HG03439 (cell line): Measurements from ENCODE around the gene ANG.
"Not testable (repeated sequence)": the region's sequence is repeated elsewhere in the genome, so short reads cannot be mapped to it uniquely, and the experiment has no call there.

Experiments
- ATAC-seq: cut with Tn5 transposase; IDR thresholded peaks from one replicate; pipeline ENCODE4 v1.9.1; 2021; ENCODE audit warnings: mild to moderate bottlenecking, moderate library complexity; ENCODE audit not compliant: unreplicated experiment

Gene ANG

DNA sequence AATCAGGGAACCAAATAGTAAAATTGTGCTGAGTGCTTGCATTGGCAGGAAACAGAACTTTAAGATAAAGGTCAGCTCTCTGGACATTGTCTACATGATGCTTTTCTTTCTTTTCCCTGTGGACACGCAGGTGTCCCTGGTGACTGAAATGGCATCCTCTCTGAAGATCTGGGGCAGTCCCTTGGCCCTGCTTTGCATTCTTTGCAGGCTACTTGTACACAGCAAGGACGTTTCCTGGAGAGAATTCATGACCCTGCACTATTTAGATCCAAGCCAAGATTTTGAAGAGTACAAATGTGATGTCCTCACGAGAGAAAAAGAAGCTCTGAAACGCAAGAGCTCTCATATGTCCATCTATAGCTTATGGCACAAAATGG, 45.9 kb downstream of the ANG start:
- ATAC-seq, result no peak

DNA sequence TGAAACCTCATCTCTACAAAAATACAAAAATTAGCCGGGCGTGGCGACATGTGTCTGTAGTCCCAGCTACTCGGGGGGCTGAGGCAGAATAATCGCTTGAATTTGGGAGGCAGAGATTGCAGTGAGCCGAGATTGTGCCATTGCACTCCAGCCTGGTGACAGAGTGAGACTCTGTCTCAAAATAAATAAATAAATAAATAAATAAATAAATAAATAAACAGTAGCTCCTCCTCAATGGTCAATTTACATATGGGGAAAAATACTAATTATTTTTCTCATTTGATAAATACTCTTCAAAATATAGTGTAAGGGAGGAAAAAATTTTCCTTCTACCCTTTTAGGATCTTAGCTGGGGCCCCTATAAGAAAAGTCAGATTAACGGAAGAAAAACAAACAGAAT, 49.7 kb downstream of the ANG start:
- ATAC-seq, result not testable (repeated sequence)

DNA sequence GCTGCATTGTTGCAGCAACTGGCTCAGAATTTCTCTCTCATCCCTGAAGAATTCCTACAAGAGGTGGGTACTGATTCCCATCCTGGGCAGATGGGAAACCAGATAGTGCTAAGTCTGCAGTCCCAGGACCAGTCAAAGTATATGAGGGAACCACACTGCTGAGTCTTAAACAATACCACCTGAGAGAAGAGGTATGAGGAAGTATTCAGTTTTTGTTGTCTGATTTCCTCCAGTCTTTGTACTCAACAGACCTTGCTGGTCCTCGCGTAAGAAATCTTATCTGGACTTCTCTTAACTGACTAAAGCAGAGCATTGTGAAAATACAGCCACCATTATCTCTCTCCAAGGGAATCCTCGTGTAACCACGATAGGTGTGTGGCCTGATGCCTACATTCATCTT, 53.6 kb downstream of the ANG start:
- no peak for ATAC-seq

DNA sequence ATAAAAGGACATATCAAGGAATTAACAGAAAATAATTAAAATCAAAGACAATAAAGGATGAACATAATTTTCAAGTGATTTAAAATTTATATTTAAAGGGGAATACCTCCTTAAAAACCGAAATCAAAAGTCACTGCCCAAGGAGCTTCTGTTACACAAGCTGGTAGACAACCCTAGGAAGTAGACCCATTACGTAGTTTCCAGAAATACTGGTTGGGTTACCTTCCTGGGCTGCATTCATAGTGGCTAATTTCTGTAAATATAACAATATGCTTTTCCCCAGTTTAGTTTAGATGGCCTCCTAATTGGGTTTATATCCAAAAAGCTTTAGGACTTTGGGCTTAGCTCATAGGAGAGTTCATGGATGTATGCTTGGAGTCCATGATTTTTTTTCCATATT, 55.0 kb downstream of the ANG start:
- no peak for ATAC-seq
